ENCODE results near the gene DCPS.
"Not testable (repeated sequence)": the region's sequence is repeated elsewhere in the genome, so short reads cannot be mapped to it uniquely, and the experiment has no call there.

DCPS gene

DNA sequence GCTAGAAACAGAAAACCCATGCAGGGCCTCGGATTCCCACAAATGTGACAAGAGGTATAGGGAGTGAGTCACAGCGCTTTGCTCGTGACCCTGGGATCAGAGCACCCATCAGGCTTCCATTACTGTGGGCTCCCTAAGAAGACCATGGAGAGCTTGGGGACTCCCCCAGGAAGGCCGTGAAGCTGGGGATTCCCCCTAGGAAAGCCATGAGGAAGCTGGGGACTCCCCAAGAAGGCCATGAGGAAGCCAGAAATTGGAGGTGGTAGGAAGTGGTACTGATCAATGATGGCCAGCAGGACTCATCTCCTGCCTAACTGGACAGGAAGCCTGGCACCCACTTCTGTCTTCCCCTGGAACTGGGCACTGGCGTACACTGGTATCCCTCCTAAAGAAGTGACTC is 10.1 kb upstream of the DCPS start:
- DNase-seq = no peak

DNA sequence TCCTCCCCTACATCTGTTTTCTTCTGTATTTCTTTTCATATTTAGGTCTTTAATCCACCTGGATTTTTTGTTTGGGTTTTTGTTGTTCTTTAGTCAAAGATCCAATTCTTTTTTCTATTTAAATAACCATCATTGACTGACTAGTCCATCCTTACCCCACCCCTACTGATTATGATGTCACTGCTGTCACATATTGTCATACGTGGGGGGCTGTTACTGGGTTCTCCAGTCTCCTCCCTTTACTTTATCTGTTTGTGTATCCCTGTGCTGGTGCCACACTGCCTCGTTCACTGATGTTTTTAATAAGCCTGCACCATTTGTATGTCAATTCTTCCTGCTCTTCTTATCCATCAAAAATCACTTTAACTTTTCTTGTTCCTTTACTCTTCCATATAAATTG is 6.9 kb upstream of the DCPS start:
- DNase-seq = no peak

DNA sequence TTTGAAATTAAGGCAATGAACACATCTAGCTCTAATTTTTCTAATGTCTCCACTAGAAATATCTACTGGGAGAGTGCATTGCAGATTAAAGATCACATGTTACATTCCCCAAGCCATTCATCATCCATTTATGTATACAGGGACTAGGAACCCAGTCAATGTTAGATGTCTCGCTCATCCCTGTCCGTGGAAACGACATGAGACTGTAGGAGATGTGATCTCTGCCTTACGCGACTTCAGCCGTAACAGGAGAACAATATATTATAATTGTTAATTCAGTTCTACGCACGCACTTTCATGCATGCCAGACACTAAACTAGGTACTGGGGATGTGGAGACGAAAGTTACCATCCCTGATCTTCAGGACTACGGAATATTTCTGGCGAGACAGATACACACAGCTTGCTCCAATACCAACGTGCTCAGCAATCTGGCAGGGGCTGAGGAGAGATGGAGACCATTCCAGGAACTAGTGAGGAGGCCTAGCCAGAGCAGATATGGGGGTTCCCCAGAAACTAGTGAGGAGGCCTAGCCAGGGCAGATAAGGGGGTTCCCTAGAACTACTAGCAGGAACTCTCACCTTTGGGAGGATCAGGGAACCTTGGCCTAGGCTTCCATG is 706 bp downstream of the DCPS start:
- no peak for DNase-seq

DNA sequence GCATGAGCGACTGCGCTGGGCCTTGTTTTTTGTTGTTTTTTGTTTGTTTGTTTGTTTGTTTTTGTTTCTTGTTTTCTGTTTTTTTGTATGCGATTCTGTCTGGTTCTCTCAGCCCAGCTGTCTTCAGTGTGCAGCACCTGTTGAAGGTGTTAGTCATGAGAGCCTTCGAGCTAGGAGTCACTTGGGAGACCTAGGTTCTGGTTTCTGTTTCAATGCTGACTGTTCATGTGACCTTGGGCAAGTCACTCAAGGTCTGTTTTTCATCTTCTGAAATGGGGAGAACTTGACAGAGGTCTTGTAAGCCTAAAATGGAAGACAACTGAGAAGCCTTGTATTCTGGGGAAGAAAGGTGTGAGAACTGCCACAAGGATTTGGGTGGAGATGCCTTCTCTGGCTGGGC is 1.8 kb downstream of the DCPS start:
- no peak for DNase-seq

DNA sequence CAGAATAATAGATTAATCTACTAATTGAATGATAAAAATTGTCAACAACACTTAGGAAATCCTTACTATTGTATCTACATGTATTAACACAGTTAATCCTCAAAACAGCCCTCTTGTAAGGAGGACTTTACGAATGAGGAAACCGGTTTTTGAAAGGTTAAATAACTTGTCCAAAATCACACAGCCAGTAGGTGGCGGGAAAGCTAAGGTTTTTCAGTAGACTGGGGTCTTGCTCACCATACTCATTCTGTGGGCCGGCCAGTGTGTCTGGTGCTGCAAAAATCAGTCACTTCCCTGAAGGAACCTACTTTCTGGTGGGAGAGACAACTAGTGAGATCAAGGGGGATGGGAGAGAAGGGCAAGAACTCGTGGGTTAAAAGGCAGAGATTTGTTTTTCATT is 3.8 kb downstream of the DCPS start:
- peak; percentile 49 for DNase-seq

DNA sequence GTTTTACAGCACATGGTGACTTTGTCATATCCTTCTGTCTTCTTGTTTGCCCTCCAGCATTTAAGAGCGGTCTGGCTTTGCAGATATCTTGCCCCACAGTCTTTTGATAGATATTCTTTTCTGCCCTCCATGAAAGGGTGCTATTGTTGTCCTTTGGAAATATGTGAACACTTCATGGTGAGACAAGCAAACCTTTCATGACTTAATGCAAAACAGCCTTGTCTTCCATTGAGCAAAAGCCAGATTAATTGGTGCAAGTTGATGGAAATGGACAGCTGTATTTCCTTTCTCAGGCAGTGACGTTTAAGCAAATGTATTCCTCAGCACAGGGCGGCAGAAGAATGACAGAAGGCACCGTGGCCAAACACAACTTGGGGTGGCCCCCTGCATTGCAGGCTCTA is 4.4 kb downstream of the DCPS start:
- DNase-seq = no peak

DNA sequence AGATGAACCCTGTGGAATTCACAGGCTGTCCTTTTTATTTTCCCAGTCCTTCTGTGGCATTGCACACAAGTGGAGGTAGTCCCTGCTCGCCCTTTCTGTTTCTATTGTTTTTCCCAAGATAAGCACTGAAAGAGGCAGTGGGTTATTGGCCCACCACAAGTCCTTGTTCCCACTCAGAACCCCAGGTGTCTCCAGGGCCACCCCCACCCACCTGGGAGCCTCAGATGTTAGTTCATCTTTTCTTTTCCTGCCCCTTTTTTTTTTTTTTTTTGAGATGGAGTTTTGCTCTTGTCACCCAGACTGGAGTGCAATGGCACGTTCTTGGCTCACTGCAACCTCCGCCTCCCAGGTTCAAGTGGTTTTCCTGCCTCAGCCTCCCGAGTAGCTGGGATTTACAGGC is 4.9 kb downstream of the DCPS start:
- DNase-seq = not testable (repeated sequence)

DNA sequence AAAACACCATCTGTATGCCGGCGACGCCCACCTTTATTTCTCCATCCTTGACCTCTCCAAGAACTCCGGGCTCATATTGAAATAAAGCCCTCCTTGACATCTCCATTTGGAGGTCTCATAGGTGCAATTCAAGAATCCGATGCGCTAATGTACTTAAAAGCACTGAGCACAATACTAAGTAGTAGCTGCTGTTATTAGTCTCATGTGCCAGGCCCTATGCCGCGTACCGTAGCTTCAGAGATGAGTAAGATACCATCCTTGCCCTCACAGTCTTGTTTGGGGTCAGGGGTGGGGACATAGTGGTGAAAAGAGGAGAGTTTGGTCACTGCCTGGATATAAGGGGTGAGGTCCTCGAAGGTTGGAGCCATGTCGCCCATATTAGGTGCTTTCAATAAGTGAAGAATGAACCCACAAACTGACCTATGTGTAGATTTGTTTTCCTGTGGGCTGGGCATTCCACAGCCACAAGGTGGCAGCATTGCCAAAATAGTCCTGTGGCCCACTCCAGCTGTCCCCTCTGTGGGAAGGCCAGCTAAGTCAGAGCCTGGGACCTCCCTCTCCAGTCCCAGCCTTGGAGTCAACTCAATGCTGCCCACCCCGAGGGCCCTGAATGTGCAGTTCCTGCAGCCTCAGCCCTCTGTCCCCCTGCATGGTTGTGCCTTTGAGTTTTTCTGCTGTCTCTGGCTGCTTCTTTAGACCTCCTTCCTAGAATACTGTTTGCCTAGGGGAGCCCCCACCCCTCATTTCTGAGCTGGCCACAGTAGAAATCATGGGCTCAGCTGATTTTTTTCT is 6.5 kb downstream of the DCPS start:
- DNase-seq = peak; percentile 57

DNA sequence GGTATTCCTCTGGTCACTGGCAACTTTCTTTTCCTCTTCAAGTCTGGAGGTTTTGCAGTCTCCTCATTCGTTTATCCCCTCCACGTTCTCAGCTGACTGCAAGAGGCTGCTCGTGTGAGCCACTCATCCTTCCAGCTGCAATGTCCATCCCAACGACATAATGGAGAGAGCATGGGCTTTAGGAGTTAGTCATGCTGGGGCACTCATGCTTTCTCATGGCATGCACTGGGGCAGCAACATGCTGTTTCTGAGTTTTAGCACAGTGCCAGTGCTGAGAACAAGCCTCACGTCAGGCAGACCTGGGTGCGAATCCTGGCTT is 7.1 kb downstream of the DCPS start:
- DNase-seq = no peak

DNA sequence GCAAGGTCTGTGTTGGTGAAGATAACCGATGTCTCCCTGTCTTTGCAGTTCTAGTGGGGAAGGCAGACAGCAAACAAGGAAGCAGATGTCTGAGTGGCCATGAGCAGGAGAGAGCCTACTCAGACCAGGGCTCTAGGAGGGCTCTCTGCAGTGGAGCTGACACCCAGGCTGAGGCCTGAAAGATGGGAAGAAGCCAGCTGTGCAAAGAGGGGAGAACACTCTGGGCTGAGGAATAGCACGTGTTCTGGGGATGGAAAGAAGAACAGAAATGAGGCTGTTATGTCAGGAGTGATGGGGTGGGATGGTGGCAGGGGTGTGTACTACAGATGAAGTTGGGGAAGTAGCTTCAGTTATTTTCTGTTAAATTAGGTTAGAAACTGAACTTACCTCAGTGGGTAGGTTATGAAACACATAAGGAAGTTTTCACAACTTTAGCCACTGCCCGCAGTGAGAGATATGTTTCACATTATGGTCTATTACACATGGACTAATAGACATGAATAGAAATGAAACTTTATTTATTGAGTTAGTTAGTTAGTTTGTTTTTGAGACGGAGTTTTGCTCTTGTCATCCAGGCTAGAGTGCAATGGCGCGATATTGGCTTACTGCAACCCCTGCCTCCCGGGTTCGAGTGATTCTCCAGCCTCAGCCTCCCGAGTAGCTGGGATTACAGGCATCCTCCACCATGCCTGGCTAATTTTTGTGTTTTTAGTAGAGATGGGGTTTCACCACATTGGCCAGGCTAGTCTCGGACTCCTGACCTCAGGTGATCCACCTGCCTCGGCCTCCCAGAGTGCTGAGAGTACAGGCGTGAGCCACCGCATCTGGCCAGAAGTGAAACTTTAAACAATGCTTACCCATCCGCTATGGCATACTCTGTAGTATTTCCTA is 7.8 kb downstream of the DCPS start:
- DNase-seq = peak; percentile 9

DNA sequence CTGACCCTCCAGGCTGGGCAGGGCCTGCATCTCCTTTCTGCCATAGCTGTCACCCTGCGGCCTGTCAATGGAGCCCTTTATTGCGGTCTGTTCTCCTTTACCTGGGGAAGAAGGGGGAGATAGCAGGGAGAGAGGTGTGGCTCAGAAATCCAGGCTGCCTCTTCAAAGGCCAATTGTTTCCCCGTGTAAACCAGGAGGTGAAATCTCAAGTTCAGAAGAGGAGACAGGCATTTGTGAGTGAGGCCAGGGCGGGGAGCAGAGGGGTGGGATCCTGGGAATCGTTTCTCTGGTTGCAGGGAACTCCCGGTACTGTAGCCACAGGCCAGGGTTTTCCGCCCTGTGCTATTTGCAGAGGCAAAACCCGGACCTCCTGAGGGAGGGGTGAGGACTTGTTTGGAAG is 9.1 kb downstream of the DCPS start:
- no peak for DNase-seq

DNA sequence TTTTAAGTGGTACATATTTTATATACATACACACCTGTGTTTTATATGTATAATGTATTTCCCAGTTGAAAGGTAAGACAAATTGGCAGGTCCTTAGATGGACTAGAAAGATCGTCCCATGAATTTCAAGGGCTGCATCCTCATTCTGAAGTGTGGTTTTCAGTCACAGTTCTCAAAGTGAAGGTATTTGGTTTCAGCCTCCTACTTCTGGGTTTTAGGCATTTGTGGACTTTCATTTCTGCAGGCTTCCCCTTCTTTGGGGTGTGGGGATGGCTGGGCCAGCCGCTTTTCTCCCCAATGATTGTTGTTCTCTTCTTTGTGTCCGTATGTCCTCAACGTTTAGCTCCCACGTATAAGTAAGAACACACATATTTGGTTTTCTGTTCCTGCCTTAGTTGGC is 10.0 kb downstream of the DCPS start:
- no peak for DNase-seq

DNA sequence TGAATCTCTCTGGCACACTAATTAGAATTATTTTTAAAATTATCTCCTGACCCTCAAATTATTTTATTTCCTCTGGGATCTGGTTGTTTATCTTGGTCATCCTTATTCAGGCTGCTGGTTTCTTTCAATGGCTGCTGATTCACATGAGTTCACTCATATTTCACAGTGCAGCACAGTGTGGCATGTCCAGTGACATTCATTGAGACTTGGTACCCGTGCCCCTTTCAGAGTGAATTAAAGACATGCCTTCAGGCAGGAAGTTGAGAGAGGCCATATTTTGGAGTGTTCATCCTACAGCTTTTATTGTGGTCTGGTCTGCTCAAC is 13.5 kb downstream of the DCPS start:
- no peak for DNase-seq

DNA sequence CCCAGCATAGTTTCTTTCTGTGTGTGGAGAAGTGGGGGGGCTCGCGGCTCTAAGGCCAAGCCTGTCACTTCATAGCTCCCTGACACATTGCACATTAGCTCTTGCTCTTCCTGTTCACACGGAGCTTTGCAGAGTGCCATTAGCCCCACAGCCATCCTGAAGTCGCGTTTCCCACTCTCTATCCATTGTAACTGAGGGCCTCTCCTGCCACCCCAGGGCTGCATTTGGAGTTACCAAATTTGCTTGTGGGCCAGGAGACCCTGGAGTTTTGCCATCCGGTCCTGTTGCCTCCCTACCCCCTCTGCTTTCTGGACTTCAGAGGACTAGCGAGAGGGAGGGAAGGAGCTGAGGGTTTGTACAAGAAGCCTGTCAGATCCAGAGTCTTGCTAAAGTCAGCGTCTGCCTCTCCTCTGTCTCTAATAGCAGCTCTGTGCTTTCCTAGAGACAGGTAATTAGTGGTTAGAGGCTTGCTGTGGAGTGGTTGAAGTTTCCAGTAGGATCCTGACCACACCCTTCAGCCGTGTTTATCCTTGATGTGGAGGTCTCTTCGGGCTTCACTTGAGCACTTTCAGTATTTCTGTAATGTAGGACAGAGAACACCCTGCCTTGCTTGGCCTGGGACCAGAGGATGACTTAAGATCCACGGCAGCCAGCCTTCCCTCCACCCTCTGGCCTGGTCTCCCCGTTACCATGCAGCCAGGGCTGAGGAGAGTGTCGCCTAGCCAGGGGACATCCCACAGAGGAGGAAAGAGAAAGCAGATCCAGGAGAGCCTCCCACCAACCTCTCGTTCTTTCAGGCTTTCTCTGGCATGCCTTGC is 14.1 kb downstream of the DCPS start:
- DNase-seq = peak; percentile 63

DNA sequence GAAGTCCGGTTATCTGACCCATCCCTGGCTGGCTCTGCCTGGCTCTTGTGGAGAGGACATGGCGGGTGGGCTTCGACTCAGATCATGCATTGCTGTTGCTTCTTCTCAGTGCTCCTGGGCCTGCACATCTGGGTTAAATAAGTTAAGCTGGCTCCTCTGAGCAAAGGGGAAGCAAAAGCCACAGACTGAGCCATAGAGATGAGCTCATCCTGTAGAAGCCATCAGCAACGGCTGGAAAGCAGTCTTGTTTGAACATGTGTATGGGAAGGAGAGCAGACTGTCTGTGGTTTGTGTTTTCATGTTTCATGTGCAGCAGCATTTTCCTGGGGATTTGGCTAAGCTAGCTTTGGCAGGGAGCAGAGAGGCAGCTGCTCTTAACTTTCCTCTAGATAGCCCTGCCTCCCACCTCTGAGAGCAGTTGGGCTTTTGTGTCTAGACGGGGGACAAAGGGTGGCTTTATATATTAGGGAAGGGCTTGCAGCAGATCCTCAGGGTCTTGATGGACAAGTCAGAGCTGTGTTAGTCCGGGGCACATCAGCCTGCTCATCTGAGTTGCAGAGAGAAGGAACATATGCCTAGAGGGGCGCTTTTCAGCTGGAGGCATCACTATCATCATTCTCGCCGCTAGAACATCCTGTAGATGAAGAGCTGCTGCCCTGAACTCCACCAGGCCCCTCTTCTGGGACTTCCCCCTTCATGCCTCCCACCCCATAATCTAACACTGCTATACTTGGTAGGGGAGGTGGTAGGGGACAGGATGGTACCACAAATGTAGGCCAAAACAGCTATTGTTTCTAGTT is 14.9 kb downstream of the DCPS start:
- peak; percentile 94 for DNase-seq

DNA sequence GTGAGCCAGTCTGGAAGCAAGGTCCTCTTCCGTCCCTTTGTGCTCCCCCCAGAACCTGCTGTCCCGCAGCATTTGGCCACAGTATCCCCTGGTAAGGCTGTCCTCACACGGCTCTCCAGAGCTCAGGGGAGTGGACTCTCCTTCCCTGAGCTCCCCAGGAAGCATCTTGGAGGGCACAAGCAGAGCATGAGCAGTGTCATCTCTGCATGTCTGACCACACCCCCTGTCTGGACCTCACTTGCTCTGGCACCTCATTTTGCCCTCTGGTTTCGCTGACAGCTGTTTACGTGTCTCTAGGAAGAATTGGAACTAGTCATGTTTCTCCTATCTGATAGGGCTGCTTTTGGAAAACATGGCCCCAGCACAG is 15.5 kb downstream of the DCPS start:
- no peak for DNase-seq

DNA sequence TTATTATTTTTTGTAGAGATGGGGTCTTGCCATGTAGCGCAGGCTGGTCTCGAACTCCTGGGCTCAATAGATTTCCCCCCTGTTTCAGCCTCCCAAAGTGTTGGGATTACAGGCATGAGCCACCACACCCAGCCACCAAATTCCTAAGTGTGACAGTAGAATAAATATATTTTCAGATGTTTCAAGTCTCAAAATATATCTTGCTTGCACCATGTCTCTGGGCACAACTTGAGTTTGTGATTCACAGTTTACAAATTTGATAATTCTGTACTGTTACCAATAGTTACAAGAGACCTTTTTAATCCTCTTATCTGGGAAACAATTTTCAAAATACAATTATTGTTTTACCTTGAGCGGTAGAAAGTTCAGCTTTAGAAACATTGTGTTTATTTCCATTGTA is 19.1 kb downstream of the DCPS start:
- DNase-seq = no peak

DNA sequence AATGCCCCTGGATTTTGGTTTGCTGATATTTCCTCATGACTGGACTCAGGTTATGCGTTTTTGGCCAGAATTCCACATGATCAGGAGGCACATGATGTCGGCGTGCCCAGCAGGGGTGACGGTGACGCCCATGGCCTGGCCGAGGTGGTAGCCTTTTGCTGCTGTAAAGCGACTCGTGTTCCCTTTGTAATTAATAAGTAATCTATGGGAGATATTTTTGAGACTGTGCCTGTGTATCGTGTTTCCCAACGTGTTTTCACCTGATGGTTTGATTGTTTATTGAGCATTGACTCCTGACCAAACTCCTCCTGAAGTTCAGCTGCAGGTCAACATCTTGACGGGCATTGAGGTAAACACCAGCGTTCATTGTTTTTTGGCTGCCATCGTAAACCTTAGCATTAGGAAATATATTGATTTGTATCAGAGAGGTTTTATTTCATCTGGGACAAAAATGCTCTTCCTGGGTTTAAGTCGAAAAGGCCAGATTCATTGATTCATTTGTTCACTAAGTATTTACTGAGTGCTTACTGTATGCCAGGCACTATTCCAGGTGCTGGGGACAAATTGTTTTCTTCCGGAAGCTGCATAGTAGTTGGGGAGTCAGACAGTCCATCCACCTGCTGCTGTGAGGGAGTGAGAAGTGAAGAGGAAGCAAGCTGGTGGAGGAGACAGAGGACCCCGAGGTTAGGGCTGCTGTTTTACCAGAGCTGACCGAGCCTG is 23.6 kb downstream of the DCPS start:
- DNase-seq = no peak

DNA sequence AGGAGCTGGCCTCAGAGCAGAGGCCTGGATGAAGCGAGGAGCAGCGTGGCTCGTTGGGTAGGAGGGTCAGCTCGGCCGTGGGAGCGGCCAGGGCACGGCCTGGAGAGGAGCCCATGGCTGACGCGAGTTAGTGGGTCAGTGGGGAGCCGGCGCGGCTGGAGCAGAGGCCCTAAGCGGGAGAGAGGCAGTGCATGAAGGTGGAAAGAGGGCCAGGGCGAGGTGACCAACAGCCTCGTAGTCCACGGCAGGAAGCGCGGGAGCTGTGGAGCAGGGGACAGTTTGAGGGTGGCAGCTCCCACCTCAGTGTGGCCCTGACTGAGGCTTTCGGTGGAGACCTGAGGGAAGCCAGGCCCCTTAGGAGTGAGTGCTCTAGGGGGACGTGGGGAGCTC is 24.1 kb downstream of the DCPS start:
- DNase-seq = no peak

DNA sequence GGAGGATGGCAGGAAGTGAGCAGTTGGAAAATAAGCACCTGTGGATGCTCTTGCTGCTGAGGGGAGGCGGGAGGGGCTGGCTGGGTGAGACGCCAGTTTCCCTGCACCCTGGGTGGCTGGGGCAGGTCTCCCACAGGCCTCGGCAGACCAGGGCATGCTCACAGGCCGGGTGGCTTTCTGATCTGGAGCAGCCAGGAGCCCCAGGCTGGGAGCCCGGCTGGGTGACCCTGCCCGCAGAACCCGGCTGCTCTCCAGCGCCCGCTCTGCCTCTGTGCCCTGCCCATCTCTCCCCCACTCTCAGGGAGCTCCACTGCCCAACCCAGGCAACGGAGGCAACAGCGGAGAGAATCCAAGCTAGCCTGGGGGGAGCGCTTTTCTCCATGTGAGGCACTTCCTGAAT is 24.6 kb downstream of the DCPS start:
- DNase-seq = no peak

DNA sequence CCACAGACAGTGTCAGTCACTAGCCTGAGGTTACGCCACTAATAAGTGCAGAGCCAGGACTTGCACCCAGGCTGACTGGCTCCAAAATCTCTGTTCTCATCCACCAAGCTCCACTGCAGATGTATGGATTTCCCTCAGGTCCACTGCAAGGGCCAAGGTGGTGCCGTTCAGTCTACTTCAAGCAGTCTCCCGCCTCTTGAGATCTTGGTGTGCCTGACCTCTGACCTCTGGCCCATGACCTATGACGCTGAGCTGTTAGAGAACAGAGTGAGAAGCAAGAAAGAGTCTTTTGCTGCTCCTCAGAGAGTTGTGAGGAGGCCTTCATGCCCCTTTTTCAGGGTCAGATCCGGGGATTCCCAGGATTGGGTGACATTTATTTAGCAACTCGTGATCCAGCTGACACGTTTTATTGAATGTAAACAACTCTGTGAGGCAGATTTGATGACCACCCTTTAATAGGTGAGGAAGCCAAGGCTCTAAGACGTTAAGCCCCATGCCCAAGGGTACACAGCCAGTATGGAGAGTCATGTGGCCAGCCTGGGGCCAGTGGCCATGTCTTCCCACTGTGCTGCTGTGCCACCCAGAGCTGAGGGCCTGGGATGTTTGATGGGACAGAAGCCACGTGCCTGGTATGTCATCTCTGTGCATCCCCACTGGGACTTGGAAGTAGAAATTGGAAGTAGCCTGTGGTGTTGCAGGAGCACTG is 25.2 kb downstream of the DCPS start:
- DNase-seq = no peak
